Measurements from ENCODE around the gene ARSI. TPM values are rescaled to one million over a fixed set of nuclear protein-coding genes. Genes with fewer than 3 reads are reported as not detected.

ARSI gene
- polyA plus RNA-seq, 2 of the 4 experiments (the other 2 are of a cell fraction) = 2.9 to 22.0 TPM

GRCh38 chr5:150297236-150297890 is 5.3 kb downstream of the ARSI start:
- Histone ChIP-seq H3K9me3 (no peaks in the 10 kb centered on the region), H3K4me2 (no peak overlapping the region), H3K4me3 (no peak overlapping the region), H3K4me1 (peaks cover 70% of the 10 kb centered on the region), H3K27ac (peak overlapping the region in 1 of 2 experiments; percentile 87; a peak in 3 of 6 replicates)
- FAIRE-seq (no peak), DNase-seq (ENCODE audit: low read depth in 1 of 2, low spot score in 1 of 2) (no peak), ATAC-seq (no peak)
- ChIA-PET CTCF (interaction anchor here (1.3 to 3.7 kb wide), 3 partner anchors 13 to 53 kb away, joined by 3 to 17 read pairs (median 12); no protein-coding TSS in a partner anchor), POLR2A (no interaction called here)
- 91% methylated on average over 27 of the region's 36 CpGs for WGBS (ENCODE audit: missing lambda C conversion rate)
- TF ChIP-seq PHF8 (IDR thresholded peaks at IDR 0.05; ENCODE audit: borderline replicate concordance, low read depth) (no peak), CHD4 (IDR thresholded peaks at IDR 0.05; ENCODE audit: borderline replicate concordance) (no peak), HOXA7 (CRISPR knock-in tag; IDR thresholded peaks at IDR 0.05) (no peak), TP53 (CRISPR knock-in tag; IDR thresholded peaks at IDR 0.05) (no peak), POLR2AphosphoS2 (conservative IDR thresholded peaks at IDR 0.05; ENCODE audit: low read length) (no peak), MAZ (IDR thresholded peaks at IDR 0.05; ENCODE audit: borderline replicate concordance, low read depth, low read length) (no peak)

- no peak for FAIRE-seq
- WGBS (ENCODE audit: missing lambda C conversion rate) = 82% methylated on average over 4 of the region's 7 CpGs
- Histone ChIP-seq H3K4me3 (no peak overlapping the region), H3K4me2 (no peak overlapping the region), H3K4me1 (peaks cover 62% of the 10 kb centered on the region), H3K27ac (peak overlapping the region in 1 of 2 experiments; percentile 87; a peak in 3 of 6 replicates), H3K9me3 (no peaks in the 10 kb centered on the region)
- ChIA-PET POLR2A (no interaction called here), CTCF (interaction anchor here (0.6 to 1.7 kb wide), 5 partner anchors 24 to 127 kb away, joined by 3 to 12 read pairs (median 3); no protein-coding TSS in a partner anchor)
- ATAC-seq = no peak
- no peak for DNase-seq (ENCODE audit: low read depth in 1 of 2, low spot score in 1 of 2)
- TF ChIP-seq NPAS2 (CRISPR knock-in tag; IDR thresholded peaks at IDR 0.05; ENCODE audit: borderline replicate concordance) (no peak), EHF (CRISPR knock-in tag; IDR thresholded peaks at IDR 0.05) (no peak), CTCF (IDR thresholded peaks at IDR 0.05) (no peak), EP300 (IDR thresholded peaks at IDR 0.05) (no peak)
These were observed 6.2 kb downstream of the ARSI start for GRCh38 chr5:150296496-150296895.

- ChIA-PET CTCF (interaction anchor here (0.6 to 1.9 kb wide), 9 partner anchors 23 to 133 kb away, joined by 3 to 13 read pairs (median 4); no protein-coding TSS in a partner anchor), POLR2A (interaction anchor here (0.6 kb wide), 1 partner anchor 77 kb away, joined by 5 read pairs; no protein-coding TSS in a partner anchor)
- no peak; a peak in 1 of 6 replicates for ATAC-seq
- DNase-seq (ENCODE audit: low read depth in 1 of 2, low spot score in 1 of 2) = no peak
- H3K9me3 ChIP-seq = no peaks in the 10 kb centered on the region
- no peak overlapping the region for H3K4me3 ChIP-seq
- peaks cover 57% of the 10 kb centered on the region for H3K4me1 ChIP-seq
- no peak for FAIRE-seq
- 80% methylated on average over 17 of the region's 17 CpGs for WGBS (ENCODE audit: missing lambda C conversion rate)
- no peak for TF ChIP-seq RCOR1 (IDR thresholded peaks at IDR 0.05; ENCODE audit: low read depth, low read length)
- TF ChIP-seq SMC3 (IDR thresholded peaks at IDR 0.05) = no peak
- no peak for TF ChIP-seq POLR2AphosphoS2 (conservative IDR thresholded peaks at IDR 0.05; ENCODE audit: low read length)
- no peak for TF ChIP-seq NFE2L2 (conservative IDR thresholded peaks at IDR 0.05; ENCODE audit: low read length)
- TF ChIP-seq KDM1A (IDR thresholded peaks at IDR 0.05; ENCODE audit: low read depth) = no peak
- no peak for TF ChIP-seq CBX2 (IDR thresholded peaks at IDR 0.05; ENCODE audit: borderline replicate concordance, low read depth)
- TF ChIP-seq GATA3 (IDR thresholded peaks at IDR 0.05; ENCODE audit: borderline replicate concordance) = no peak
- peak overlapping the region; percentile 64 for H3K4me2 ChIP-seq
- peak overlapping the region; percentile 74 to 87; a peak in 5 of 6 replicates for H3K27ac ChIP-seq
These were observed 6.8 kb downstream of the ARSI start for GRCh38 chr5:150295741-150296486.
